Stimulated activated CD8-positive, alpha-beta memory T cell treated with anti-CD3 and anti-CD28 coated beads, Interleukin-2, amount 100 ng/mL, for 1 hour (primary cell): ENCODE measurements around the gene TTC39B.
"Not testable (repeated sequence)": the region's sequence is repeated elsewhere in the genome, so short reads cannot be mapped to it uniquely, and the experiment has no call there.

Experiments
- DNase-seq, 2 donors: peaks; one replicate each; pipeline ENCODE4 v3.0.0-alpha.2; 2020; ENCODE audit warnings: low read depth in 2 of 2

Gene TTC39B

GRCh38 chr9:15306757-15307522 lies at the start of gene TTC39B:
TTC39B (minus strand) TSS chr9:15307216; CDS start chr9:15307125, 91 bp downstream.
- peak; percentile 56 to 64 for DNase-seq

GRCh38 chr9:15355669-15356068 lies 48.7 kb upstream of the TTC39B start:
- no peak for DNase-seq

GRCh38 chr9:15354713-15355112 lies 47.7 kb upstream of the TTC39B start:
- DNase-seq = no peak

- DNase-seq = no peak
Observed at GRCh38 chr9:15353892-15354291, 46.9 kb upstream of the TTC39B start.

- no peak for DNase-seq
Observed at GRCh38 chr9:15352306-15352705, 45.3 kb upstream of the TTC39B start.

- no peak for DNase-seq
Observed at GRCh38 chr9:15349892-15350761, 43.1 kb upstream of the TTC39B start.

GRCh38 chr9:15346837-15347236 lies 39.8 kb upstream of the TTC39B start:
- no peak for DNase-seq

- DNase-seq = no peak
Observed at GRCh38 chr9:15344191-15344590, 37.2 kb upstream of the TTC39B start.

GRCh38 chr9:15333376-15333881 lies 26.4 kb upstream of the TTC39B start:
- DNase-seq = no peak

GRCh38 chr9:15332939-15333338 lies 25.9 kb upstream of the TTC39B start:
- no peak for DNase-seq

- DNase-seq = no peak
Observed at GRCh38 chr9:15329539-15330109, 22.6 kb upstream of the TTC39B start.

- no peak for DNase-seq
Observed at GRCh38 chr9:15328946-15329345, 21.9 kb upstream of the TTC39B start.

- not testable (repeated sequence) for DNase-seq
Observed at GRCh38 chr9:15322695-15323094, 15.7 kb upstream of the TTC39B start.

- not testable (repeated sequence) for DNase-seq
Observed at GRCh38 chr9:15319661-15320060, 12.6 kb upstream of the TTC39B start.

GRCh38 chr9:15317836-15318235 lies 10.8 kb upstream of the TTC39B start:
- no peak for DNase-seq

GRCh38 chr9:15311607-15312006 lies 4.6 kb upstream of the TTC39B start:
- DNase-seq = no peak

GRCh38 chr9:15310107-15310850 lies 3.3 kb upstream of the TTC39B start:
- DNase-seq = no peak

- DNase-seq = no peak
Observed at GRCh38 chr9:15308511-15308910, 1.5 kb upstream of the TTC39B start.

GRCh38 chr9:15307523-15307841 lies 466 bp upstream of the TTC39B start:
- DNase-seq = no peak

- no peak for DNase-seq
Observed at GRCh38 chr9:15306068-15306756, 804 bp downstream of the TTC39B start.

- DNase-seq = no peak
Observed at GRCh38 chr9:15305470-15305869, 1.5 kb downstream of the TTC39B start.
